SK-N-SH (cell line): ENCODE measurements around the gene NEMP2.

ENCODE experiments used
- EP300 ChIP-seq, 2 experiments: IDR thresholded peaks; 2 replicates each; pipeline versions ENCODE4 v1.4.0 to v1.6.1; 2012; ENCODE audit warnings: borderline replicate concordance in 1 of 2, low read depth in 1 of 2, low read length in 1 of 2
- RXRA ChIP-seq: IDR thresholded peaks from 2 replicates; pipeline ENCODE4 v1.4.0; 2012; ENCODE audit warnings: low read depth, mild to moderate bottlenecking, borderline replicate concordance
- TAF1 ChIP-seq: IDR thresholded peaks from 2 replicates; pipeline ENCODE4 v1.6.1; 2012; ENCODE audit warnings: low read depth, mild to moderate bottlenecking, low read length, moderate library complexity, borderline replicate concordance
- TCF12 ChIP-seq: IDR thresholded peaks from 2 replicates; pipeline ENCODE4 v1.4.0; 2012
- TEAD4 ChIP-seq: IDR thresholded peaks from 2 replicates; pipeline ENCODE4 v1.4.0; 2012; ENCODE audit warnings: mild to moderate bottlenecking, borderline replicate concordance; ENCODE audit not compliant: insufficient read depth
- YY1 ChIP-seq: IDR thresholded peaks from 2 replicates; pipeline ENCODE4 v1.4.0; 2012; ENCODE audit warnings: low read depth, mild to moderate bottlenecking
- TF ChIP-seq, protein P1 (sequence below): IDR thresholded peaks from 2 replicates; pipeline ENCODE4 v1.6.1; 2012; ENCODE audit warnings: mild to moderate bottlenecking, low read depth, low read length, moderate library complexity
- TF ChIP-seq, protein P2 (sequence below): fragments of 200-600 bp; sonication (generic); IDR thresholded peaks from 2 replicates; pipeline ENCODE4 v1.6.1; 2017; ENCODE audit warnings: antibody characterized with exemption, mild to moderate bottlenecking, moderate library complexity
- TF ChIP-seq, protein P3 (sequence below): IDR thresholded peaks from 2 replicates; pipeline ENCODE4 v1.4.0; 2012; ENCODE audit warnings: low read depth

DNA sequence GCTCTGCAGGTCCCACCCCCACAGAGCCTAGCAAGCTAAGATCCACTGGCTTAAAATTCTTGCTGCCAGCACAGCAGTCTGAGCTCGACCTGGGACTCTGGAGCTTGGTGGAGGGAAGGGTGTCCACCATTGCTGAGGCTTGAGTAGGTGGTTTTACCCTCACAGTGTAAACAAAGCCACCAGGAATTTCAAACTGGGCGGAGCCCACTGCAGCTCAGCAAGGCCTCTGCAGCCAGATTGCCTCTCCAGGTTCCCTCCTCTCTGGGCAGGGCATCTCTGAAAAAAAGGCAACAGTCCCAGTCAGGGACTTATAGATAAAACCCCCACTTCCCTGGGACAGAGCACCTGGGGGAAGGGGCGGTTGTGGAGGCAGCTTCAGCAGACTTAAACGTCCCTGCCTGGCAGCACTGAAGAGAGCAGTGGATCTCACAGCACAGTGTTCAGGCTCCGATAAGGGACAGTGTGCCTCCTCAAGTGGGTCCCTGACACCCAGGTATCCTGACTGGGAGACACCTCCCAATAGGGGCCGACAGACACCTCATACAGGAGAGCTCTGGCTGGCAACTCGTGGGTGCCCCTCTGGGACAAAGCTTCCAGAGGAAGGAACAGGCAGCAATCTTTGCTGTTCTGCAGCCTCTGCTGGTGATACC lies 20.0 kb upstream of the NEMP2 start:
- TF ChIP-seq TEAD4 (no peak), YY1 (no peak), TCF12 (no peak), RXRA (no peak), EP300 (IDR thresholded peaks at IDR 0.05; ENCODE audit: borderline replicate concordance in 1 of 2, low read depth in 1 of 2, low read length in 1 of 2) (no peak), TAF1 (no peak)
- TF ChIP-seq, protein P1, sequence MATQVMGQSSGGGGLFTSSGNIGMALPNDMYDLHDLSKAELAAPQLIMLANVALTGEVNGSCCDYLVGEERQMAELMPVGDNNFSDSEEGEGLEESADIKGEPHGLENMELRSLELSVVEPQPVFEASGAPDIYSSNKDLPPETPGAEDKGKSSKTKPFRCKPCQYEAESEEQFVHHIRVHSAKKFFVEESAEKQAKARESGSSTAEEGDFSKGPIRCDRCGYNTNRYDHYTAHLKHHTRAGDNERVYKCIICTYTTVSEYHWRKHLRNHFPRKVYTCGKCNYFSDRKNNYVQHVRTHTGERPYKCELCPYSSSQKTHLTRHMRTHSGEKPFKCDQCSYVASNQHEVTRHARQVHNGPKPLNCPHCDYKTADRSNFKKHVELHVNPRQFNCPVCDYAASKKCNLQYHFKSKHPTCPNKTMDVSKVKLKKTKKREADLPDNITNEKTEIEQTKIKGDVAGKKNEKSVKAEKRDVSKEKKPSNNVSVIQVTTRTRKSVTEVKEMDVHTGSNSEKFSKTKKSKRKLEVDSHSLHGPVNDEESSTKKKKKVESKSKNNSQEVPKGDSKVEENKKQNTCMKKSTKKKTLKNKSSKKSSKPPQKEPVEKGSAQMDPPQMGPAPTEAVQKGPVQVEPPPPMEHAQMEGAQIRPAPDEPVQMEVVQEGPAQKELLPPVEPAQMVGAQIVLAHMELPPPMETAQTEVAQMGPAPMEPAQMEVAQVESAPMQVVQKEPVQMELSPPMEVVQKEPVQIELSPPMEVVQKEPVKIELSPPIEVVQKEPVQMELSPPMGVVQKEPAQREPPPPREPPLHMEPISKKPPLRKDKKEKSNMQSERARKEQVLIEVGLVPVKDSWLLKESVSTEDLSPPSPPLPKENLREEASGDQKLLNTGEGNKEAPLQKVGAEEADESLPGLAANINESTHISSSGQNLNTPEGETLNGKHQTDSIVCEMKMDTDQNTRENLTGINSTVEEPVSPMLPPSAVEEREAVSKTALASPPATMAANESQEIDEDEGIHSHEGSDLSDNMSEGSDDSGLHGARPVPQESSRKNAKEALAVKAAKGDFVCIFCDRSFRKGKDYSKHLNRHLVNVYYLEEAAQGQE, result no peak
- TF ChIP-seq, protein P2, sequence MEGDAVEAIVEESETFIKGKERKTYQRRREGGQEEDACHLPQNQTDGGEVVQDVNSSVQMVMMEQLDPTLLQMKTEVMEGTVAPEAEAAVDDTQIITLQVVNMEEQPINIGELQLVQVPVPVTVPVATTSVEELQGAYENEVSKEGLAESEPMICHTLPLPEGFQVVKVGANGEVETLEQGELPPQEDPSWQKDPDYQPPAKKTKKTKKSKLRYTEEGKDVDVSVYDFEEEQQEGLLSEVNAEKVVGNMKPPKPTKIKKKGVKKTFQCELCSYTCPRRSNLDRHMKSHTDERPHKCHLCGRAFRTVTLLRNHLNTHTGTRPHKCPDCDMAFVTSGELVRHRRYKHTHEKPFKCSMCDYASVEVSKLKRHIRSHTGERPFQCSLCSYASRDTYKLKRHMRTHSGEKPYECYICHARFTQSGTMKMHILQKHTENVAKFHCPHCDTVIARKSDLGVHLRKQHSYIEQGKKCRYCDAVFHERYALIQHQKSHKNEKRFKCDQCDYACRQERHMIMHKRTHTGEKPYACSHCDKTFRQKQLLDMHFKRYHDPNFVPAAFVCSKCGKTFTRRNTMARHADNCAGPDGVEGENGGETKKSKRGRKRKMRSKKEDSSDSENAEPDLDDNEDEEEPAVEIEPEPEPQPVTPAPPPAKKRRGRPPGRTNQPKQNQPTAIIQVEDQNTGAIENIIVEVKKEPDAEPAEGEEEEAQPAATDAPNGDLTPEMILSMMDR, result no peak
- TF ChIP-seq, protein P3, sequence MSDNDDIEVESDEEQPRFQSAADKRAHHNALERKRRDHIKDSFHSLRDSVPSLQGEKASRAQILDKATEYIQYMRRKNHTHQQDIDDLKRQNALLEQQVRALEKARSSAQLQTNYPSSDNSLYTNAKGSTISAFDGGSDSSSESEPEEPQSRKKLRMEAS, result no peak
